HG03175 (cell line): Measurements from ENCODE around the gene RASSF9.
A peak's percentile ranks its signal among the peaks of the same experiment; 100 is the strongest.

Source experiments
- ATAC-seq: cut with Tn5 transposase; IDR thresholded peaks from one replicate; pipeline ENCODE4 v1.9.1; 2021; ENCODE audit warnings: mild to moderate bottlenecking, moderate library complexity; ENCODE audit not compliant: unreplicated experiment

The RASSF9 gene

DNA sequence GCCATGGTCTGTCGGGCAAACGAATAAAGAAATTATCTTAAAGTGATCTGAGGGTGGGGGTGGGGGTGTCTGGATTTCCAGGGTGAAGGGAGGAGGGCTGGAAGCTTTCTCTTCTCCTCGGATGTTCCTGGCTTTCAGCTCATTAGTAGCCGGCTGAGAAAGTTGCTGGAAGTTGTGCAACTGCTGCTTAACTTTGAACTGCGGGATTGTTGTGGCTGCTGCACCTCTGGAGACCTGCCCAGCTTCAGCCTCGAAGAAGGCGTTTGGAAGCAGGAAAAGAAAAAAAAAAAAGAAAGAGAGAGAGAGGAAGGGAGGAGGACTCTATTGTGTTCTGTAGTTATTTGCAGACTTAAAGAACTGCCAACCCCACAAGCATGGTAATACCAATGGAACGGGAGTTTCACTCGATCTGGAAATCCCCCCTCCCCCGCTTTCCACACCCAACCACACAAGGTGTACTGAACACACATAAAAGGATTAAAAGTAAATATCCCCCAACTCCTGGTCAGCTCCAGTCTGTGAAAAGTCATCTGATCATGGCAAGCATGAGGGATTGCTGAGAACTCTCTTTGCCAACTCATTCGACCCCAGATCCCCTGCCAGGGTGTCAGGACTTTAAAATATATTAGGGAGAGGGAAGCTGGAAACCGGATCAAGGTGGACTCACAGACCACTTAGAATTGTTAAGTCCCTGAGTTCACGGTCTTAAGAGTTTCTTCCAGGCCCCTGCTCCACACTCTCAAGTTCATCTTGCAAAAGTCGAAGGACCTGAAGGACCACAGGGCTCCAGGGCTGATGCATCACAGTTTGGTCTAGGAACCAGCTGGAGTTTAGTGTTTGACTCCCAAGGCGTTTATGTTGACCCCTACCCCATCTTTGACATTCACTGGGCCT, at the start of gene RASSF9:
TSS of gene RASSF9 (minus strand) at position 213 of the 894 bp plus-strand sequence. CDS start at position 5, 208 bp downstream.
- no peak for ATAC-seq

DNA sequence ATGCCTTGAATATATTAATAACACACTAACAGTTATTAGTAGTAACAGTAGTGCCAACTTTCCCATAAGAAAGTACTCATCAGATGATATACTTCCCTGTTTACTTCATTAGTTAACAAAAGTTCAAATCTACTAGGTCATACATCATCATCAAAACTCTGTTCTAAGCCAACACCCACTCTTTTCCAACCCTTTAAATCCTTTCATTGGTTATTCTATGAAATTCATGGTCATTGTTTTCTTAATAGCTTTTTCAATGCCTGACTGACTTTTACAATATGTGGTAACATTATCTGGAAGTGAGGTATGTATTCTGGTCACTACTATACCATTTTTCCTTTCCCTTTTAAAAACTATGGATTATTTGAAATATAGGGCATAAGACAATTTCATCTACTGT, 47.6 kb upstream of the RASSF9 start:
- ATAC-seq, result no peak

DNA sequence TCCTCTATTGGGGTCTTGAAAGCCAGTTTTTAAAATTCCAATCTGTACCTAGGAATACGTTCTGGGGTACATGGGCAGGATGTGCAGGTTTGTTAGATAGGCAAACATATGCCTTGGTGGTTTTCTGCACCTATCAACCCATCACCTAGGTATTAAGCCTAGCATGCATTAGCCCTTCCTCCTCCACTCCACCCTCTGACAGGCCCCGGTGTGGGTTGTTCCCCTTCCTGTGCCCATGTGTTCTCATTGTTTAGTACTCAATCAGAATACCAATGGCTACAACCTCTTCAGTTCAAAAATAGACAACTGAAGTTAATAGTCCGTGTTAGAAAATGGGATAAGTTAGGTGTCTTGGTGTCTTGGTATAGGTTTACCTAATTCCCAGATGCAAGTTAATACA, 41.2 kb upstream of the RASSF9 start:
- ATAC-seq, result no peak

DNA sequence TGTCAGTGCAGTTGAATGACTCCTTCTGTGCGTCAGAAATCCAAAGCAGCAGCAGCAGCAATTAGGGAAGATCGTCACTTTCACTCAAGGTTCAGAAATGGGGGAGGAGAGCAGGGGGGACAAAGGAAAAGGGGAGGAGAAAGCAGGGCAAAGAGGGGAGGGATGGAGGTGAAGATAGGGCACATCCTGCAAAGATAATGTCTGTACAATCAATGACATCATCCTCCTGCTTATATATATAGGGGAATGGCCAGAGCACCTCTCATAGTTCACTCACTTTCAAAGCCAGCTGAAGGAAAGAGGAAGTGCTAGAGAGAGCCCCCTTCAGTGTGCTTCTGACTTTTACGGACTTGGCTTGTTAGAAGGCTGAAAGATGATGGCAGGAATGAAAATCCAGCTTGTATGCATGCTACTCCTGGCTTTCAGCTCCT, 37.8 kb upstream of the RASSF9 start, which contains the start of gene NTS:
TSS of gene NTS (plus strand) at position 265 of the 431 bp plus-strand sequence. CDS start at position 374, 109 bp downstream.
- ATAC-seq, result peak; percentile 86

DNA sequence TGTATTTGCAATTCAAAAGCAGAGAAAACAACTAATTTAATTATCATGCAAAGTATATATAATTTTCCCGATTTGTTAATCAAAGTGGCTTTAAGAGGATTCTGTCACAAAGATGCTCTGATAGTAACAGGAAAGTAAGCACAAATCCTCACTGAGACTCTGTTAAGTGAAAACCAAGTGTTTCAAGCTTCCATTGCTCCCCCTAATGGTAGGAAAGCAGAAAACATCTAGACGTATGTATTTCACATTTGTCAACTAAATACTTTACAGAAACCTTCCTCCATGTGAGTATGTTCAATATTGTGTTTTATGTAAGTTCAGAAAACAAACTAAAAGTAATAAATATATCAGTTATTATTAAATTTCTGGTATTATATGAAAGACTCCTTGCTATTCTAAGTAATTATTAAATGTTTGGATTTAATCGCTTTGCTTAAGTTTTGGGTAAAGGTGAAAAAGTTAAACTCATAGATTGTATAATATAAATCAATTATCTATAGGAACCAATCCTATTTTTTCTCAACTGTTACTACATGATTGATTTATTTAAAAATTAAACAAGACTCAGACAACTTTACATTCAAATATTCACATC, 36.4 kb upstream of the RASSF9 start:
- ATAC-seq, result peak; percentile 82

DNA sequence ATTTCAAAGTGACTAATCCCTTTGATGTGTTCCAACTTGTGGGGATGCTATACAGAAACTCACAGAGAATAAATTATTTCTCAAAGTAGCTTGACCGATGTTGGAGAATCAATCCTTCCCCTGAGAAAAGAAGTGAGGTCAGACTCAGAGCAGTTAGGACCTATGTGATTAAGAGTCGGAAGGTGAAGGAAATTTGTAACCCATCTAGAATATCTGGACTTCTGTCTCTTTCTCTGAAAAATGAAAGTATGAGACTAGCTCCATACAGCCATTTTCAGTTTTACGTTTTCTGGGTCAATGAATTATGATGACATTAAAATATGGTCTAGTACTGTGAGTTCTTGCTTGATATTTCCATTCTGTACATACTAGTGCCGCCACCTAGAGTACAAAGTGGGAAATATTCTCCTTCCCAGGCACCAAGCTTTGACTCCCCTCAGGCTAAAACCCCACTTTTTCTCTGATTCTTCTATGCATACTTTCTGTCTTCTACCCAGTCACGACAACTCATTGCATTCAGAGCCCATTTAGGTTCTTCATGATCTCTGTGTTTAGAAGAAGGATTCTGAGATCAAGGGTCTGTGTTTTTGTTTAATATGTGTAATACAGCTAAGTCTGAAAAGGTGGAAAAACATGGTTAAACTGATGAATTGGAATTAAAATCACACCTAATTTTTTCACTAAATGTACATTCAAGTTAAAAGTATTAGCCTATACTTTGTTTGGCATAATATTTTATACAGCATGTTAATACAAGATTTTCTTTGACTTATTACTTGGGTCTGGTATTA, 31.0 kb upstream of the RASSF9 start:
- ATAC-seq, result peak; percentile 98

DNA sequence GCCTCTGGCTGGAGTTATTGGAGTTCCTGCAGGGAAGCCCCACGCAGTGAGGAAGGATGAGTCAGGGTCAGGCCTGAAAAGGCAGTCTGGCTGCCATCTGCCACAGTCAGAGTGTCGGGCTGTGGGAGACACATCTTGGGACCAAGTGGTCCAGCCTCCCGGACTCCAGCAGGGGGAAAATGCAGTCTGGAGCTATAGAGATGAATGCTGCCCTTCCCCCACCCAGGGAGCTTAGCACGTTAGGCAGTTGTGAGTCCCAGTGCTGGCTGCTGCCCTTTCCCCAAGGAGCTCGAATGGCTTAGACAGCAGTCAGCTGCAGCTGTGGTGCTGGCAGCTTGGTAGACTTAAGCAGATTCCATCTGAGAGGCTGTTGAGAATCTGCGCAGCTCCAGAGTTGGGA, 29.7 kb upstream of the RASSF9 start:
- no peak for ATAC-seq

DNA sequence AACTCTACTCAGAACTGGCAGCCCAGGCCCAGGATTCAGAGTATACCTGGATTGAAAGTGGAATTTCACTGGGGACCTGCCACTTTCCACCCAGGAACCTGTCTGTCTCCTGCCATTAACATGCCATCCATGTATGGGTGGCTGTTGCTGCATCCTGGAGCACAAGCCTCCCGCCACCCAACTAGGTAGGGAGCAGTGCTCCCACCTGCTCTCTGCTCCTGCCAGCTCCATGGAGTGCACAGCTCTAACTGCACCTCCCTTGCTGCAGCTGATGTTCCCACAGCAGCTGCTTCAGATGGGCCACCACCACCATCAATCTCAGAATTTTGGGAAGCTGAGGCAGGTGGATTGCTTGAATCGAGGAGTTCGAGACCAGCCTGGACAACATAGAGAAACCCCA, 20.8 kb upstream of the RASSF9 start:
- no peak for ATAC-seq

DNA sequence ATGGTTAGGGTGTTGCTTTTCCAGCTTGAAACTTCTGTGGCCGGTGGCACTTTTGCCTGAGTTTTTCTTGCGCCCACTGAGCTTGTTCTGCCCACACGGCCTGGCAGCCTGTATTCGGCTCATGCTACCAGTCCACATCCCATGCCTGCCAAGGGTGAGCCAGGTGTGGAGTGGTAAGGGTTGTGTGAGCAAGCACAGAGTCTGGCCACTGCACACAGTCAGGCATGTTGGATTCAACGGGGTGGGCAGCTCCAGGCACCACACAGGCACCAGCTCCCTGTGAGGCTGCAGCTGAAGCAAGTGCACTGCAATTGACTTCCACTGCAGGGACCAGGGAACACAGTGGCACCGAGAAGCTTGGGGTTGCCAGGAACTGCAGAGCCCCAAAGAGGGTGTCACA, 19.1 kb upstream of the RASSF9 start:
- no peak for ATAC-seq

DNA sequence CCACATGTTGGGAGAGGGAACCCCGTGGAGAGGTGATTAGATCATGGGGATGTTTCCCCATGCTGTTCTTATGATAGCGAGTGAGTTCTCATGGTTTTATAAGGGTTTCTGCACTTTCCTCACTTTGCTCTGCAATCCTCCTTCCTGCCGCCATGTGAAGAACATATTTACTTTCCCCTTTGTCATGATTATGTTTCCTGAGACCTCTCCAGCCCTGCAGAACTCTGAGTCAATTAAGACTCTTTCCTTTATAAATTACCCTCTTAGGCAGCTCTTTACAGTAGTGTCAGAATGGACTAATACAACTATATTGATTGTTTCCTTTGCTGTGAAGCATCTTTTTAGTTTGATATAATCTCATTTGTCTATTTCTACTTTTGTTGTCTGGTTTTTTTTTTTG, 13.1 kb upstream of the RASSF9 start:
- no peak for ATAC-seq

DNA sequence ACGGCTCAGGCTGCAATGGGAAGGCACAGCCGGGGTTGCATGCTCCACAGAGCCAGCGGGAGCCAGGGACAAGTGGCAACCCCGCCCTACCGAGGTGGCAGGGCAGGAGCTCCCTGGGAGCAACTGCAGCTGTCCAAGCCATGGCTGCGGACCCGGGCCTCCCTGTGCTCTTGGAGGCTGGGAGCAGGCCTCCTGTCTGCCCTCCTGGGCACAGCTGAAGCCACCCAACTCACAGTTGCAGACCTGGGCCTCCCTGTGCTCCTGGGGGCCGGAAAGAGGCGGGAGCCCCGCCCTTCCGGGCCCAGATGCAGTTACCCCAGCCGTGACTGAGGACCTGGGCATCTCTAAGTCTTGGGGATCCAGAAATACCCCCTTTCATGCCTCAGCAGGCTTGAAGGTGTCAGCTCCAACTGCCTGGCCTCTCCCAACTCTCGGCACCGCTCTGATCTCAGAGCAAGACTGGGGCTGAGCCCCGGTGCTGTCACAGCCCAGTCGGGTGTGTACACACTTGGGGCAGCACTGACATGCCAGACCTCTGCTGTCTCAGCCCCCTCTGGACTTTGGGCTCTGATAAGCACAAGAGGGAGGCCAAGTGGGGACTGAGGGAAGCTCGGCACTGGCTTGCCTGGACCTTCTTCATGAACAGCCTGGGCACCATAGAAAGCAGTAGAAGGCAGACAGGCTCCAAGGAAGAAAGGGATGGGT, 7.5 kb upstream of the RASSF9 start:
- ATAC-seq, result no peak

DNA sequence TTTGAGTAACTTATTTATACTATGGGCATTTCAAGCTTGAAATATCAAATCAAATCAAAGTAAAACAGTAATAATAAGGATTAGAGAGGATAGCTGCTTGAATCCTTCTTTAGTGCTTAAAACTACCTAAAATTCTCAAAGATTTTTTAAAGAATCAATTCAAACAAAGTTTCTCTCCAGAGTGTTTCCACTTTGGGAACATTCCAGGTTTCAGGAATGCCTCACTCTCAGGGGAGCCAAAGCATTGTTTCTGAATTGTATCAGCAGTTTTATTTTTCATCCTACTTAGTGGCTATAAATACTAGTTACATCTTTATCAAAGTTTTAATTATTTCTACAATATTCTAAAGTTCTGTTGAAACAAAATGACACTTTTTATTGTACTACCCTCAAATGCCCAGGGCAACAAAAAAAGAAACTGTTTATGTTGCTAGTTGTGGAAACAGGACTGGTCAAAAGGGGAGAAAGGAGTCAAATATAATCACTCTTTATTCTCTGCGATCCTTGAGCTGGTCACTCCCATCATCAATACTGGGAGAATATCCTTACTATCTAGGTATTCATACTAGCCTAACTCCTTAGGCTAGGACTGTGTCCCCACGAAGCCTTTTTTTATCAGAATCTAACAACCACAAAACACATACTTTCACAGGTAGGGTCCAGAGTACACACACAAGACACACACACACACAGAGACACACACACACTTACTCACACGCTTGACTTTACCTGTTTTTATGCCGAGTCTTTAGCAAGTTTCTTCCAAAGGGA, 598 bp downstream of the RASSF9 start:
- no peak for ATAC-seq

DNA sequence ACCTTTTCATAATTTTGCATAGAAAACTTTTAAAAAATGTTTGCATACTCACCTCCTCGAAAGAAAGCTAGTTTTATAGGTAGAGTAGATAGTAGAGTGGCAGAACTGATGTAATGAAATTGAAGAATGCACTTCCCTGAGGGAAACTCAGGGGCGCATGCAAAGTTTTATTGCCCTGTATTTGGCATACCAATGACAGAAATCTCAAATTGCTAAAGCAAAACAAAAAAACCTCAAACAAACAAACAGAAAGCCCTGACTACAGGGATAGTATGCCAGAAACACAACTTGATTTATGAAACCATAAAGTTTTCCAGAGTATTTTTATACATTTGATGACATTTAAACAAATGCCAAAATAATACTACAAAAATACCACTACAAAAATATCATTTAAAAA, 1.8 kb downstream of the RASSF9 start:
- no peak for ATAC-seq

DNA sequence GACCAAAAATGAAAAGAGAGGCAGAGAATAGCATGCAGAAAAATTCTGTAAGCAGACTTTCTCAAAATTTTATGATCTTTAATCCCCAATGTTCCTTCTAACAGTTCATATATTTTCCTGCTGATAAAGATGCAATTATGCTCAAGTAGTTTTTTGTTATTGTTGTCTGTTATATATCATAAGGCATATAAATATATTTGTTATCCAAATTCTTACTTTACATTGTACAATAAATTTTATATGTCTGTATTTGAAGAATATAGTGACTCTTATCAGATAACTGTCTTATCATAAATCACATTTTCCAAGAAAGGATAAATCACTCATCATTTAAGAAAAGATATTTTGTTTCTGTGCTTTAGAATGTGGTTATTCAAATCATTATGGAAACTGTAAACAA, 2.6 kb downstream of the RASSF9 start:
- ATAC-seq, result no peak

DNA sequence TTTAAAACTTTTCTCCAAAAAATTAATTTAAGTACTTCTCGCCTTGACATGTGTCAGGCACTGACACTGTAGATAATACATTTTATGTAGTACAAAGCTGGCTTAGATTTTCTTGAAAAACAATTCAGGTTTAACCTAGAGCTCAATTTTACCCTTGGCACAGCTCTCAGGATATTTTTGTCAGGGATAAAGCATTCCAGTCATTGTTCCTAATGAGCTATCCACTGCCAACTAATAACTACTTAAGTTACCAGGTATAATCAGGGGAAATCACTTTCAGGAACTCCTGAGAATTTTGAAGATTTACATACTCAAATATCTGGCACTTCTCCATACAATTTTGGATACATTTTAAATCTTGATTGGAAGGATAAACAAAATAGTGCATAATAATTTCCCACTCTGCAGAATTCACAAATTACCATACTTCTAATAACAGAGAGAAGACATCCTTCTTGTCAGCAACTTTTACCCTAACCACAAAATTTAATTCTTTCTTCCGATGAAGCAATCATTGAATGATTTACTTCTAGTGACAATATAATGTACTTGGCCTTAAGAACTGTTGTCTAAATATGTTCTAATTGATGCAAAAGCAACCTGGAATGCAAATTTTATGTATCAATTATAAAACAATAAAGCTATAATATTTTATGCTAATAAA, 4.8 kb downstream of the RASSF9 start:
- no peak for ATAC-seq

DNA sequence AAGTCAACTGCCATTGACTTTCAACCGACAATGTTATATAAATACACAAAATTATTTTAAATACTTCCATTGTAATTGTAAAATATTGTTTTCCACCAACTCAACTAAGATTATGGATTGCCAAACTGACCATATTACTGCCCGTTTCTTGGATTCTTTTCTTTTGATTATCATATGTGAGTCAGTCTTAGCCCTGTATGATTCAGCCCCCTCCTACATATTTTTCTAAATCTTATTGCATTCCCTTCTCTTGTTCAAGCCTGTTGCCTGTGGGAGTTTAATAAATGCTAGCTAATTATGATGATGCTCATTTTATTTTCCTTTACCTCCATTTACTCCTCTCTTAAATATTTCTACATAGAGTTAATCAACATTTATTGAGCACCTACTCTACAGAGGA, 6.8 kb downstream of the RASSF9 start:
- no peak for ATAC-seq

DNA sequence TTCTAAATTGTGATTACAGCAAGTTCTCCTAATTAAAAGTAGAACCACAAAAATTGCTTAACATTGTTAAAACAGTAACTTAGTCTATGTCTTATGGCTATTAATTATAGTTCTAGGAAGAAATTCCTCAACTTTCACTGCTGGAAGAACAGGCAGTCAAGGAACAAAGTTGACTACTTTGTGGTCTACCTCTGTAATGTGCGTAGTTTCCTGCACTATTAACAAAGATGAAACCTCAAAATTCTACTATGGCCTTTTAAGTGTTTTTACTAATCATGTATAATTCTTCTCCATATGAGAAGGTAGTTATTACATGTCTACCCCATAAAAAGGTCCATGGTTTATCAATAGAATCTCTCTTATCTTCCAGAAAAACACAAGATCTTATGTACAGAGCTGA, 7.6 kb downstream of the RASSF9 start:
- no peak for ATAC-seq

DNA sequence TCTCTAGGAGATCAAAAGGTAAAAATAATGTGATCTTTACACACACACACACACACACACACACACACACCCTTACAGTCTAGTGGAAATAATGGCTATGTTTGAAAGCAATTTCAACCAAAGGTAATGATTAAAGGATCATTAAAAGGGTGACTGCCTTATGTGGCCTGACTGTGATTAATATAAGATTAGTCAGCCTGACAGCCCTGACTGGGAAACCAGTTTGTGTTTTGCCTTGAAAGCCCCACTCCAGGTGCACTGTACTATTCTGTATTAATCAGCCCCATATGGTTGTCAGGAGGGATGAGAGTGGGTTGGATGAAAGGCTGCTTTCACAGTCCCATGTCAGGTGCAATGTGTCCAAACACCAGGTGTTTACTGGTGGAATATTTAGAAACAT, 10.5 kb downstream of the RASSF9 start:
- ATAC-seq, result no peak

DNA sequence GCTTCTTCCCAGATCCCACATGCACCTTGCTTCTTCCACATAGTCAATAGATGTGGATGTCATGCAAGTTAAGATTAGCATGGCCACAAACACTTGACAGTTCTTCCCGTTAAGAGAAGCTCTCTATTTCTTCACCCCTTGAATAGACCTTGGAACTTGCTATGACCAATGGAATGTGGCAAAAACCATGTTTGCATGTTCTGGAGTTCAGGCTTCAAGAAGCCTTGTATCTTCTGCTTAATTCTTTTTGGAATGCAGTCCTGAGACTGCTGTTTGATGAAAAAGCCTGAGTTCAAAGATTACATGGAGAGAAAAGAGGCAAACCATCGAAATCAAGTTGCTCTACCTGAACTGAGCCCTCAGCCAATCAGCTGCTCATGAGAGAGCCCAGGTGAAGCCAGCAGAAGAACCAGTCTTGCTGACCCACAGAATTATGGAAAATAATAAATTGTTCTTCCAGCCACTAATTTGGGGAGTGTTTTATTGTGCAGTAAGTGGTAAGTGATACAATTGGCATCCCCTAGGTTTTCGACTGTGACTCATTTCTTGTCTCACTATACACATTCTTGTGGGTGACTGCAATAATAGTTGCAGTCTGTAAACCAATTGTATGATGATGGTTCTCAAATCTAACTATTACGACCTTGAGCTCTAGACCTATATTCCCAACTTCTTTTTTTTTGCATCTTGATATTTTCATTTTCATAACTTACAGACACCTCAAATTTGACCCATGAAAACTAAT, 12.6 kb downstream of the RASSF9 start:
- no peak for ATAC-seq
